Measurements from ENCODE around the gene ADGRA1.
"Not testable (repeated sequence)": the region's sequence is repeated elsewhere in the genome, so short reads cannot be mapped to it uniquely, and the experiment has no call there.

Gene ADGRA1

DNA sequence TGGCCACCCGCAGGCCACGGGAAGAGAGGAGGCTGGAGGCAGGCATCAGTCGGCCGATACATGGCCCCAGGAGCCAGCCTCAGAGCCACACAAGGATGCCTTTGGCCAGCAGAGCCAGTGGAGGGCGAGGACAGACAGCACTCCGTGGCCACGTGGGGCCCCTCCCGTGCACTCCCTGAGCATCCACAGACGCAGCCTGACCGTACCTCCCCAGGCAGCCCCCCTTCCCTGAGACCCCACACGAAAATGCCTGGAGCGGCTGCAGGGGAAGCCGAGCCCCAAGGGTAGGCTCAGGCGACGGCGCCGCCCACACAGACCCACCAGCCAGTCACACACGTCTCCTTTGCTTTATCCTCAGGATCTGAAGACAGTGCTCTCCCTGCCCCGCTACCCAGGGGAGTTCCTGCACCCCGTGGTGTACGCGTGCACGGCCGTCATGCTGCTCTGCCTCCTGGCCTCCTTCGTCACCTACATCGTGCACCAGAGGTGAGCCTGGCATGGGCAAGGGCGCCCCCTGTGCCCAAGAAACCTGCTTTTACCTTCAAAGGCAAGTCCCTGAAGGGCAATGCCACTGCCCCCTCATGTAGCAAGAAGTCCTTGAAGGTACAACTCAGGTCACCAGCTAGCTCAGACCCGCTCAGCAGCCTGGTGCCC lies 9.0 kb downstream of the ADGRA1 start:
- no peak for DNase-seq

DNA sequence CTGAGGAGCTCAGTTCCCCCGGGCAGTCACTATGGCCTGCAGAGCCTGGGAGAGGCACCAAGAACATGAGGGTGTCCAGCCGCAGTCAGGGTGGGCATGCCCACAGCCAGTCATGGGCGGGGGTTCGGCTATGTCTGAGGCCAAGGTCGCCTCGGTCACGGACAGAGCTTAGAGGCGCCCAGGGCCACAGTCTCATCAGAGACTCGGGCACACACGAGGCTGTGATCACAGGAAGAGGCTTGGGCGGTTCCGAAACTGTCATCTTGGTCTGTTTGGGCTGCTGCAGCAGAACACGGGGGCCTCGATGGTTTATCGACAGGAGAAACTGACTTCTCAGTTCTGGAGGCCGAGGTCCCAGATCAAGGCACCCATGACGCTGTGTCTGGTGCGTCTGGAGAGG lies 9.7 kb downstream of the ADGRA1 start:
- no peak for DNase-seq

DNA sequence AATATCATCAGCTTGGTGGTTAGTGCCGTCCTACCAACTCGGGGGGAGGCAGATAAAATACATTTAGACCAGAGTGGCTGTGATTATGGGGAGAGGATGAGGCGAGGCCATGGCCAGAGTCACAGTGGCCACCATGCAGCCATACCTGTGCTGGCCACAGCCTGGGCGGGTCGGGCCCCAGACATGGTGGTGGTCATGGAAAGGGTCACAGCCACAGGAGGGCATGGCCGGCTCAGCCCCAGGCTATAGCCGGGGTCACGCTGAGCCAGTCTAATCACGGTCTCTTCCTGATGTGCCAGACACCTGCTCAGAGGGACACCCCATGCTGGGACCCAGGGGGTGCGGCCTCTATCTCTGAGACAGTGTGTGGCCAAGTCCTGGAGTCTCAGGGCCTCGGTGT lies 10.2 kb downstream of the ADGRA1 start:
- DNase-seq: no peak

DNA sequence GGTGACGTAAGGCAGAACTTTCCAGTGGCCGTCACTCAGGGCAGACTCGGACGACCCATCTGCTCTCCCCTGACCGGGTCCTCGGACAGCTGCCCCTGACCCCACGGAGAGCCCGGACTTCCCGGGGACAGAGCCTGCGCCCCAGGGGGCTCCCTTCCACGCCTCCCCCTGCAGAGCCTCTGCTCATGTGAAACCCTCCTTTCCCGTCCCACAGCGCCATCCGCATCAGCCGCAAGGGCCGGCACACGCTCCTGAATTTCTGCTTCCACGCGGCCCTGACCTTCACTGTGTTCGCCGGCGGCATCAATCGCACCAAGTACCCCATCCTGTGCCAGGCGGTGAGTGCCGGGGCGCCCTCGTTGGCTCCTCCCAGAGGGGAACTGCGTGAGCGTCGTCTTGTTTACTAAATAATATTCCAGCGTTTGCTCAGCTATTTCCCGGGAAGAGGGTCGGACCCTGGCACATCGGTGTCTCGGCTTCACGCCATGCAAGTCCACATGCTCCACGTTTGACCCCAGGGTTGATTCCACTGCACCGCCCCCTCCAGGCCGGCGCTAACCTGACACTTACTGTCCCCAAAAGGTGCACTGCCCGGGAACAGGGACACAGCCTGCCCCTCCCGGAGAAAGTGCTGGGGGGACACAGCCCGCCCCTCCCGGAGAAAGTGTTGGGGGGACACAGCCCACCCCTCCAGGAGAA lies 10.9 kb downstream of the ADGRA1 start:
- DNase-seq: no peak

DNA sequence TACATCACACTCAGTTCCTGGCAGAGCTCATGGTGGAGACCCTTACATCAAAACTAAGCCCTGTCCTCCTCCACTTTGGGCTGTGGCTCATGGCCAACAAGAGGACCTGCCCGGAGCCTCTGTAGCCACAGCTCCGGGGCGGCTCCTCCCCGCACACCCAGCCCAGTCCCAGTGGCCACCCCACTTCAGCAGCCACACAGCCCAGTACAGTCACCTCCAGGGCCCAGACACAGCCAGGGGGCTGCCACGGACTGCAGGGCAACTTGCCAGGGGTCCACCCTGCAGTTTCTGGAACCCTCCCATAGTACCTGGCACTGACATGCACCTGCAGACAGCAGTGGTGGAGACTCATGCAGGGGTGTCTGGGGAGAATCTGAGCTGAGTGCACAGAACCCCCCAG lies 11.8 kb downstream of the ADGRA1 start:
- no peak for DNase-seq

DNA sequence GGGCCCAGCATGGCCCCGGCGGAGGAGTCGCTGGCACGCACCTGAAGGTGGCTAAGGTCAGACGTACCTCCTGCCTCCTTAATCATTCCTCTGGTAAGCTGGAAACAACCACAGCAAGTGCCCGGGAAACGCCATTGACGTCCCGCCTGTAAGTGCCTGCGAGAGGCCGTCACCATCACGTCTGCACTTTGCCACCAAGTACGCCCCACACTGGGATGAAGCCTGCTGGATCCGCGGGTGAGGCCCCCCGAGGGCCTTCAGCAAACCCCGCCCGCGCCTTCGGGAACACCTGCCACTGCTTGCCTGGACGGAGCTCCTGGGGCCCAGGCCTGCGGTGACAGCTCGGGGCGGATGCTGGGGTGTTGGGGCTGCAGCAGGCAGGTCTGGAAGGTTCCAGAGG lies 12.5 kb downstream of the ADGRA1 start:
- DNase-seq: no peak

DNA sequence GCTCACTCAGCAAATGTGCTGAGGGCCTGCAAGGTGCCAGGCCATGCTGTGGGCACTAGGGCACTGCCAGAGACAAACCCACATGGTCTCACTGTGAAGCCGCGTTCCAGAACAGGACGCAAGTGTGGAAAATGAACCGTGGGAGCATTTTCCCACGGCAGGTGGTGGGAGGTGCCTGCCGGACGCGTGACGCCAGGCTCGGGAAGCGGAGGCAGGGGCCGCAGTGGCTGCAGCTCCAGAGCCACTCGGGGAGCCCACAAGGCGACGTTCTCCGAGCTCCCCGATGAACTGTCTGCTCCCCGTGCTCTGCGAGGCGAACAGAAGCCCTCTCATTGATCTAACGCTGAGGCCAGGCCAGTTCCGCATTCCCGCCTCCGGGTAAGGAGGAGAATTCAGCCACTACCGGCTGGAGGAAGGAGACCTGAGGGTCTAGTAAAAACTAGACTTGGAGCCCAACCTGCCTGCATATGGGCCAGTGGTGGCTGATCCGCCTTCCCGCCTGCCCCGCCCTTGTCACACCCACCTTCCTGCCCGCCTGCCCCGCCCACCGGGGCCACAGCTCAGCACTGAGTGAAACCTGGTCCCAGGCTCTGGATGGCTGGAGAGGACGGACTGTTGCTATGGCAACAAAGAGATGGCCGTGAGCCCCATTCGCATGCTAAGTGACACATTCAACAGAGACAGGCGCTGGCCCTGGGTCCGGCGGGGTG lies 13.1 kb downstream of the ADGRA1 start:
- DNase-seq: no peak

DNA sequence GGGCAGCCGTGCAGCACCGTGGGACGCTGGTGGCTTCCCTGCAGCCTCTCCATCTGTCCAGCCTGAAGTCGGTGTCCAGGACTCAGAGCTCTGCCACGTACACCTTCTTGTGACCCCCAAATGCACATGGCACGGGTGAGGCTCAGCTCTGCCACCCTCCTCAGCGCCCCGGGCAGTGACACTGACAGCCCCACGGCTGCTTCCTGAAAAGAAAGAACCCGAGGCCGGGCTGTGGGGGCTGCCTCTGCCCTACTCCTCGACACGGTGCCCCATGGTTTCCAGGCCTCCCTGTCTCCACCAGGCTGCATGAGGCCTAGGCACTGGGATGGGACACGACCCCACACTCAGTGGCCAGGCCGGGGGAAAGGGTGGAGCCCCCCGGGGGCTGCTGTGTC lies 13.7 kb downstream of the ADGRA1 start:
- no peak for DNase-seq

DNA sequence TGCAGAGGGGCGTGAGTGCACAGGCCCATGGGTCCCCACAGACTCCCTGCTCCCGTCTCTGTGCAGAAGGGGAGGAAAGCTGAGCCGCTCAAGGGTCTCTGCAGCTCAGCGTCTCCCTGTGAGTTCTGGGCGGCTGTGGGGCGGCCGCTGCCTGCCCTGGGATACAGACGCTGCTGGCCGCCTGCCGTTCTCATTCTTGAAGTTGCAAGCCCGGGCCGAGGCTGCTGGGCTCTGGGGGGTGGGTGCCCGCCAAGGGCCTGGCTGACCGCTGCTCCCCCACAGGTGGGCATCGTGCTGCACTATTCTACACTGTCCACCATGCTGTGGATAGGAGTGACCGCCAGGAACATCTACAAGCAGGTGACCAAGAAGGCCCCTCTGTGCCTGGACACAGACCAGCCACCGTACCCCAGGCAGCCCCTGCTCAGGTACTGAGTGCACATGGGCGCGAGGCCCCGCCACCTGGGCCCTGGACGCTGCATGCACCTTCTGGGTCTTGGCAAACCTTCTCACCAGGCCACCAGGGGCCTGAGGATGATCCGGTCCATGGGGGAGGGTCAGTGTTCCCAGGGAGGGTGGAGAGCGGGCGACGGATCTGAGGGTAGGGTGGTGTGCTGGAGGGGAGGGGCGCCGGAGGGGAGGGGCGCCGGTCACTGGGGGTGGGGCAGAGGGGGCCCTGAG lies 14.8 kb downstream of the ADGRA1 start:
- no peak for DNase-seq

DNA sequence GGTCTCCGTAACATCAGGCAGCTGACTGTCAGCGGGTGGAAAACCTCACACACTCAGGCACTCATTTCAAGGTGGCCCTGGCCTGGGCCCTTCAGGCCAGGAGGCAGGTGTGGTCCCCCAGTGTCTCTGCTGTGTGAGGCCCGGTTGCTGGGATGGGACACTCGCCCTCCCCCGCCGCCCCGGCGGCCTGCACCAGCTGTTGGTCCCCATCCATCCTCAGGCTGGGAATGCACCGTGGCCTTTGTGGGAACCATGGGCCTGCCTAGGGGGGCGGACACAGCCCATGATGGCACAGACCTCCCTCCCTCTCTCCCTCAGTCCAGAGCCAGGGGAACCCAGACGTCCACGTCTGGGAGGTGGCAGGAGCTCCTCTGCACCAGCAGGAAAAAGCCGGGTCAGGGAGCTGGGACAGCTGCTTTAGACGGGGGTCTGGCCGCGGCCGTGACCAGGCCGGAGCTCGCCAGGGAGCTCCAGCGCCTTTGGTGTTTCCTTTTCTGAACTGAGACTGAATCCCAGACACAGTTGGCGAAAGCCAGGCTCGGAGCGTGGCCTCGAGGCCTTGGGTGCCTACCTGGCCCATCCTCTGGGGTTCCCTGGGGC lies 15.7 kb downstream of the ADGRA1 start:
- DNase-seq: no peak

DNA sequence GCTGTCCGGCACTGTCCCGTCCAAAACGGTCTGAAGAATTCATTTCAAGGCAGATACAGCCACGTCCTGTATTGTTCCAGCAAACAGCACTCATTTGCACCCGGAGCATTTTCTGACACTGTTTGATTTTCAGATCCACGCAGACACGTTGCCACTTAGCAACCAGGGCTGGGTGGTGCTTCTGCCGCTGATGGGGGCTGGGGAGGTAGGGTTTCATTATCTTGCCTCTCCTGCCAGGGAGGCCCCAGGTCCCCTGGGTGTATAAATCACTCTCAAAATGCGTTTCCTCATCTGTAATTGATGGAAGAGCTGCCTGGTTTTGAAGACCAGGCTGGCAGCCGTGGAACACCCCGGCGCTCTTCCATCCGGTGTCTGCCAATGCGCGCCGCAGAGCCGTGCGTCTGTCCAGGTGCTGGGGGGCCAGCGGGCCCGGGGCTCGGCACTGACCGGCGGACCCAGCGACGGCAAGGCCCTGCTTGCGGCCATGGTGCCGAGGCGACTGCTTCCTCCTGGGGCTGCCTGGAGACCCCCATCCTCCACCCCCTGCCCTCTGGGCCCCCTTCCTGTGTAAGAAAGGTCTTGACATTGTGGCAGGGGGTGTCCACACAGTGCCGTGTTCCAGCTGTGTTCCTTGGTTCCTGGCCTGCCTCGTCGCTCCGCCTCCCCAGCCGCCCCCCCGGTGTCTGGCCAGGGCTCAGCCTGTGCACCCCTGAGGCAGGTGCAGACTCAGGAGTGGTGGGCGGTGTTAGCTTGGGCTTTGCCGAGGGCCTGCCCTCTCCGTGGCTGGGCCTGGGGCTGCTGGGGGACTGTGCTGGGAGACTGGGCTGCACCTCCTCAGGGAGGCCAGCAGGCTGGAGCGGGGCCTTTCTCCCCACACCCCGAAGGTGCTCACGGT lies 16.6 kb downstream of the ADGRA1 start:
- no peak for DNase-seq

DNA sequence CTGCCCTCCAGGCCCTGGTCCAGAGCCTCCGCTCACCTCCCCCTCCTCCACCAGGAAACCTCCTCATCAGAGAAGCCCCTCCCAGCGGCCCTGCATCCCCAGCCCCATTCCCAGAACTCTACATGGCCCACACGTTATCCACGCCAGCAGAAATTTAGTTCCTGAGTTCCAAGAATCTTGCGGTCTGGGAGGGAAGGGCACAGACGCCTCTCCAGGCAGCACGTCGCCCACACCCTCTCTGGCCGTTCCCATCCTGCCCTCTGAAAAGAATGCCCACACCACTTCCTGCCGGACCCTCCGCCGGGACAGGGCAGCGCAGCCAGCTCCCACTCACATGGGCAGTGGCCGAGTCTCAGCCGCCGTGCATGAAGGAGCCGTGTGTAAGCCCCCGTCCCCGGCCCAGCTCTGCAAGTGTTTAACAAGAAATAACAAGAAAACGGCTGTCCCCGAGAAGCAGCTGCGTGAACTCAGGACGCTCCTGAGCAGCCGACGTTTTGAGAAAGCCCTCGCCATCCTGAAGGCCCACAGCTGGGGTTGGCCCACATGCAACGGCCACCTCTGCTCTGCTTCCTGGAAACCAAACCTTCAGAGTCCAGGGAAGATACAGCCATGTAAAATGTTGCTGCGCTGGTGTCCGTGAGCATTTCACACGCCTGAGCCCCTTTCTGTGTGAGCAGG lies 17.4 kb downstream of the ADGRA1 start:
- DNase-seq: no peak

DNA sequence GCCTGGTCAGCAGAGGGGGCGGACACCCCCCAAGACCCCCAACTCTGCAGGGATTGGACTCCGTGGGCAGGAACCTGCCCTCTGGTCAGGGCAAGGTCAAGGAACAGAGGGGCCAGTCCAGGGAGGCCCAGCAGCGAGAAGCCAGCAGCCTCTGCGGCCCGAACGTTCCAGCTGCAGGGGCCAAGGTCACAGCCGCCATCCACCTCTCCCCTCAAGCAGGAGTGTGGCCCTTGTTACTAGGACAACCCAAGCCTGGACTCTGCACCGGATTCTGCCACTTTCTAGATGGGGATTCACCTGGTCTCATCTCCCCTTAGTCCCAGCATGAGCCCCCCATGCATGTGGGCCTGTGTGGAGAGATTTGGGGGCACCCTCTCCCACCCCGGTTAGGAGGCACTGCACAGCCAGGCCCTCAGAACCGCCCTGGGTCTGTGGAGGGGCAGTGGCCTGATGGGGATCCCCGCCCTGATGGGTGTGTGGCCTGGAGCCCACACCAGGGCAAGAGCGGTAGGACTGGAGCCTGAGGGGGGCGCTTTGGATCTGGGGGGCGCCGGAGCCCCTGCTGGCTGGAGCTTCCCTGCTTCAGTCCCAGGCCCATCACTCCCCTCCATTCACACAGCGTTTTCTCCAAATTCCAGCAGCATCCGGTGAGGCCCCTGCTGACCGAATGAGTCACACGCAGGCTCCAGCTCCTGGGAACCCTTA lies 18.1 kb downstream of the ADGRA1 start:
- no peak for DNase-seq

DNA sequence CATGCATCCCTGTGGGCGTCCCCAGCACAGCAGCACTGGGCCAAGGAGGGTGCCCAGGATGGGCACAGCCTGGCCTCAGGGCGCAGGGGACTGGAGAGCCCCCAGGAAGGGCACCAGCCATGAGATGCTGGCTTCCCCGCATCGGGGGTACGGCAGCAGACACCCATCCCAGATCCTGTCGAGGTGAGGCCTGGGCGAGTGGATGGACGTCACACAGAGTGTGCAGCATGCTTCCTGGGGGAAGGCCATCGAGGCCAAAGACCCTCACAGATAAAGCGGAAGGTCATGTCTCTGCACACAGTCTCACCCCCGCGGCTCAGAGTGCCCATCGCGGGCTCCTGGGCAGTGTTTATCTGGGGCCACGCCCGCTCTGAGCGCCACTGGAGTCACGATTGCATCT lies 18.8 kb downstream of the ADGRA1 start:
- no peak for DNase-seq

DNA sequence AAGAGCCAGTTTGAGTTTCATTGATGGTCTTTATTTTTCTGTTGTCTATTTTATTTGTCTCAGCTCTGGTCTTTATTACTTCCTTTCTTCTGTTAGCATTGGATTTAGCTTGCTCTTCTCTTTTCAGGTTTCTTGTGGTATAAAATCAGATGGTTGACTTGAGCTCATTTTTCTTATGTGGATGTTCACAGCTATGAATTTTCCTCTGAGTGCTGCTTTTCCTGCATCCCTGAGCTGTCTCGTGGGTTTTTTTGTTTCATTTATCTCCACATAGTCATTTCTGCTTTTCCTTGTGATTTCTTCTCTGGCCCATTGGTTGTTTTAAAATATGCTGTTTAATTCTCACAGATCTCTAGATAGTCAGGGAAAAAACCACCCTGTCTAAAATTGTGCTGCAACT lies 19.7 kb downstream of the ADGRA1 start:
- DNase-seq: no peak

DNA sequence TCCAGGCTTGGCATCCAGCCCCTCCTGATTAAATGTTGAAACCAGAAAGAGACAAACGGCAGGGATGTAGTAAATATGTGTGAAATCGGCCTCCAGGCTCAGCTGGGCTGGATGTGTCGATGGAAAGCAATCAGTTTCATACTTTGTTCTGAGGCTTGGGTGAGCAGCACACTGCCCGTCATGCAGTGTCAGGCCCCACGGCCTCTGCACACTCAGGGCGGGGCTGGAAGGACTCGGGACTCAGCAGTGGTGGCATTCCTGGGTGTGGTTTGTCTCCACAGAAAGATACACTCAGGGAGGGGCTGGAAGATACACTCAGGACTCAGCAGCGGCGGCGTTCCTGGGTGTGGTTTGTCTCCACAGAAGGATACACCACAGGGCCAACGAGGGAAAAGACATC lies 22.0 kb downstream of the ADGRA1 start:
- no peak for DNase-seq

DNA sequence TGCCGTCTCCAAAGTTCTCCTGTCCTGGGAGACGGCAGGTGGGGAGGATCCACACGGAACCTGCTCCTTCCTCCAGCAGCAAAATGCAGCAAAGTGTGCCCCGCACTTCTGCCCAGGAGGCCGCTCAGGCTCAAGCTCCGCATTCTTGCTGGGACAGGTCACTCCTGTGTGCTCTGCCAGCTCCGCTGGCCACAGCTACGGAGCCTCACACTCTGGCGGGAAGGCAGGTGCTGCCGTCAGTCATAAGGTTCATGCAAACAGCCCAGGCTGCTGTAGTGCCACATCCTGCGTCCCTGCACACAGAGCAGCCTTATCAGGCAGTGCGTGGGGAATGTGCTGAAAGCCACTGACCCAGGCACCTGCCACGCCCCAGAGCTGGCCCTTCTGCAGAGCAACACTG lies 22.4 kb downstream of the ADGRA1 start:
- DNase-seq: no peak

DNA sequence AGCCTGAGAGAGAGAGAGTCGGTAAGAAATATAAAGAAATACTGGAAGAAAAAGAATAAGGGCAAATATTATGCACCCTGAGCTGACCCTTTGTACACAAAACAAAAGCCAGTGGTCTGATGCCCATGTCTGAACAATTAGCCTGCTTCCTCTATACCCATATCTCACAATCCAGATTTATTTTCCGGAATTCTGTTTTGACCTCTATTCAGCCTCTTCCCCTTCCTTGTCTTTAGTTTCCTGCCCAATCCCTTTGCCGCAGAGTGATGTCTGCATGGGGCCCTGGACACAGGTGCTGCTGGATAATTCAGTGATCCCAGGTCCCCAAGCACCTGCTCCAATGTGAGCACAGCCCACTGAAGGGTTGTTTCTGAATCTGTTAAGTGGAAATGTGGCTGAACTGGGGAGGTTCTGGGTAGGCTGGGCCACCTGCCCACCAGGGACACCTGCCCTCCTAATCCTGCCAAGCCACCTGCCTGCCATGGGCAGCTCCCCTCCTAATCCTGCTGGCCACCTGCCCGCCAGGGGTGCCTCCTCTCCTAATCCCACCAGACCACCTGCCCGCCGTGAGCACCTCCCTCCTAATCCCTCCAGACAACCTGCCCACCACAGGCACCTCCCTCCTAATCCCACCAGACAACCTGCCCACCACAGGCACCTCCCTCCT lies 23.0 kb downstream of the ADGRA1 start:
- no peak for DNase-seq

DNA sequence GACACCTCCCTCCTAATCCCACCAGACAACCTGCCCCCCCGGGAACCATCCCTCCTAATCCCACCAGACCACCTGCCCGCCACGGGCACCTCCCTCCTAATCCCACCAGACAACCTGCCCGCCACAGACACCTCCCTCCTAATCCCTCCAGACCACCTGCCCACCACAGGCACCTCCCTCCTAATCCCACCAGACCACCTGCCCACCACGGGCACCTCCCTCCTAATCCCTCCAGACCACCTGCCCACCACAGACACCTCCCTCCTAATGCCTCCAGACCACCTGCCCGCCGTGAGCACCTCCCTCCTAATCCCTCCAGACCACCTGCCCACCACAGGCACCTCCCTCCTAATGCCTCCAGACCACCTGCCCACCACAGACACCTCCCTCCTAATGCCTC lies 23.9 kb downstream of the ADGRA1 start:
- not testable (repeated sequence) for DNase-seq

DNA sequence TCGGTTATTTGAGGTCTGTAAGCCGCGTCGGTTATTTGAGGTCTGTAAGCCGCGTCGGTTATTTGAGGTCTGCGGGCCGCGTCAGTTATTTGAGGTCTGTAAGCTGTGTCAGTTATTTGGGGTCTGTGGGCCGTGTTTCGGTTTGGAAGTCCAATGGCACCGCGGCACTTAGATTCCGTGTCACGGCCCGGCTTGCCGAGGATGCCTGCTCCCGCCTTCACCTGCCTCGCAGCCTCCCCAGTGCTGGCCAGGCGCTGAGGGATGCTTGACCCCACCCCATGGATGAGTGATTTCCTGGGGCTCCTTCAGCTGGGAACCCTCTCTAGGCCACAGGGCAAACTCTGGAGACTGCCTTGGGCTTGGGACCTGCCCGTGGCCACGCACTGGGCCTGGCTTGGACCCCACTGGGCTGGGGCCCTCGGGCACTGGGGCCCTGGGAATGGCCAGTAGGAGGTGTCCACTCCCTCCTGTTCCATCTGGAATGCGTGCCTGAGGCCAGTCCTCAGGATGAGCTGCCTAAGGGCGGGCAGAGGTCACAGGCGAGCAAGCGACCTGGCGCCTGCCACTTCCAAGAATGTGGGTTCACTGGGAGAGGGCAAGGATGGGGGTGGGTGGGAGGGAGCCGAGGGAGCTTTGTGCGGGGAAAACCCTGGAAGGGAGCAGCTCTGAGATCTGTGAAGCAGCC lies 25.6 kb downstream of the ADGRA1 start:
- DNase-seq: no peak
